GM23338 (cell line): ENCODE results near the gene ADGRG1. TPM values are rescaled to one million over a fixed set of nuclear protein-coding genes. Genes with fewer than 3 reads are reported as not detected.

Source experiments
- ATAC-seq: fragments of 200-7000 bp; cut with Tn5 transposase; 3 replicates; pipeline ENCODE4 v1.9.1; 2020
- DNase-seq: peaks from one replicate; pipeline ENCODE4 v3.0.0-alpha.2; 2015; ENCODE audit warnings: low spot score
- H2AFZ ChIP-seq: fragments of 200-600 bp; sonication (generic); 2 replicates; pipeline ENCODE4 v1.8.0; 2016; ENCODE audit warnings: antibody characterized with exemption, mild to moderate bottlenecking, moderate library complexity
- H3F3A ChIP-seq: fragments of 200-600 bp; sonication (generic); replicated peaks from 2 replicates; pipeline ENCODE4 v1.8.0; 2017; ENCODE audit warnings: antibody characterized with exemption, mixed run types, low read depth
- H3K27ac ChIP-seq: fragments of 200-600 bp; sonication (generic); 2 replicates; pipeline ENCODE4 v1.6.1; 2016; ENCODE audit warnings: low read depth
- H3K27me3 ChIP-seq: fragments of 200-600 bp; sonication (generic); 2 replicates; pipeline ENCODE4 v1.8.0; 2016; ENCODE audit warnings: mild to moderate bottlenecking, mixed run types, moderate library complexity; ENCODE audit not compliant: insufficient read depth
- H3K36me3 ChIP-seq: fragments of 200-600 bp; sonication (generic); 2 replicates; pipeline ENCODE4 v1.8.0; 2016; ENCODE audit warnings: mild to moderate bottlenecking; ENCODE audit not compliant: insufficient read depth
- H3K4me1 ChIP-seq: fragments of 200-600 bp; sonication (generic); 2 replicates; pipeline ENCODE4 v1.8.0; 2016; ENCODE audit warnings: mild to moderate bottlenecking, moderate library complexity; ENCODE audit not compliant: insufficient read depth
- H3K4me2 ChIP-seq: fragments of 200-600 bp; sonication (generic); 2 replicates; pipeline ENCODE4 v1.7.1; 2017; ENCODE audit warnings: mixed run types
- H3K4me3 ChIP-seq: fragments of 200-600 bp; sonication (generic); 2 replicates; pipeline ENCODE4 v1.6.1; 2016; ENCODE audit warnings: mixed run types
- H3K79me2 ChIP-seq: fragments of 200-600 bp; sonication (generic); replicated peaks from 2 replicates; pipeline ENCODE4 v1.8.0; 2017; ENCODE audit warnings: mild to moderate bottlenecking; ENCODE audit not compliant: insufficient read depth
- H3K9me2 ChIP-seq: fragments of 200-600 bp; sonication (generic); 2 replicates; pipeline ENCODE4 v1.8.0; 2017; ENCODE audit not compliant: insufficient read depth
- H4K20me1 ChIP-seq: fragments of 200-600 bp; sonication (generic); replicated peaks from 2 replicates; pipeline ENCODE4 v1.8.0; 2017; ENCODE audit warnings: mild to moderate bottlenecking; ENCODE audit not compliant: insufficient read depth
- H3K27ac Mint-ChIP-seq: 2 replicates; pipeline ENCODE4 v1.8.0; 2020; ENCODE audit warnings: inconsistent platforms, mild to moderate bottlenecking, moderate library complexity, mixed read lengths
- H3K27me3 Mint-ChIP-seq: 3 replicates; pipeline ENCODE4 v1.8.0; 2022; ENCODE audit warnings: low read depth, mild to moderate bottlenecking, moderate library complexity, mixed read lengths, inconsistent platforms; ENCODE audit not compliant: insufficient read depth, poor library complexity
- H3K36me3 Mint-ChIP-seq: 3 replicates; pipeline ENCODE4 v1.8.0; 2021; ENCODE audit warnings: low read depth, mild to moderate bottlenecking, inconsistent platforms, moderate library complexity, mixed read lengths
- H3K4me1 Mint-ChIP-seq: 3 replicates; pipeline ENCODE4 v1.8.0; 2020; ENCODE audit warnings: mild to moderate bottlenecking, inconsistent platforms, mixed read lengths
- H3K4me3 Mint-ChIP-seq: 3 replicates; pipeline ENCODE4 v1.8.0; 2021; ENCODE audit warnings: moderate library complexity, mild to moderate bottlenecking, inconsistent platforms, mixed read lengths
- H3K9me3 Mint-ChIP-seq: 3 replicates; pipeline ENCODE4 v1.8.0; 2020; ENCODE audit warnings: moderate library complexity, mild to moderate bottlenecking, inconsistent platforms, mixed read lengths
- CREB1 ChIP-seq: fragments of 250-450 bp; sonication (Bioruptor Pico); IDR thresholded peaks from 2 replicates; pipeline ENCODE4 v1.5.0; 2020; ENCODE audit warnings: low read depth, mild to moderate bottlenecking, moderate library complexity
- CTCF ChIP-seq, 2 experiments: fragments of 200-600 bp in 1 of 2; sonication (generic) in 1 of 2; conservative IDR thresholded peaks; 2 replicates each; pipeline versions ENCODE4 v1.5.1 to v1.6.1; 2016 to 2017; ENCODE audit warnings: antibody characterized with exemption in 2 of 2, low read depth in 2 of 2, mild to moderate bottlenecking in 2 of 2, moderate library complexity in 1 of 2
- ETS1 ChIP-seq: IDR thresholded peaks from 2 replicates; pipeline ENCODE4 v1.6.1; 2016; ENCODE audit warnings: antibody characterized with exemption
- EZH2 ChIP-seq: fragments of 200-600 bp; sonication (generic); IDR thresholded peaks from one replicate; pipeline ENCODE4 v1.8.0; 2017; ENCODE audit warnings: antibody characterized with exemption, mild to moderate bottlenecking, low read depth; ENCODE audit not compliant: unreplicated experiment
- EZH2phosphoT487 ChIP-seq: fragments of 200-600 bp; sonication (generic); IDR thresholded peaks from one replicate; pipeline ENCODE4 v1.8.1; 2018; ENCODE audit warnings: antibody characterized with exemption; ENCODE audit not compliant: unreplicated experiment
- JUNB ChIP-seq: IDR thresholded peaks from one replicate; pipeline ENCODE4 v1.6.1; 2016; ENCODE audit warnings: antibody characterized with exemption; ENCODE audit not compliant: unreplicated experiment
- NANOG ChIP-seq: IDR thresholded peaks from 2 replicates; pipeline ENCODE4 v1.6.1; 2016; ENCODE audit warnings: antibody characterized with exemption, borderline replicate concordance
- POLR2AphosphoS5 ChIP-seq: IDR thresholded peaks from 2 replicates; pipeline ENCODE4 v1.6.1; 2016; ENCODE audit warnings: antibody characterized with exemption, low read depth
- REST ChIP-seq: IDR thresholded peaks from one replicate; pipeline ENCODE4 v1.6.1; 2018; ENCODE audit warnings: antibody characterized with exemption; ENCODE audit not compliant: unreplicated experiment
- STAT1 ChIP-seq: IDR thresholded peaks from one replicate; pipeline ENCODE4 v1.6.1; 2016; ENCODE audit warnings: antibody characterized with exemption; ENCODE audit not compliant: unreplicated experiment
- ZNF114 ChIP-seq: fragments of 250-450 bp; sonication (Bioruptor Pico); IDR thresholded peaks from 2 replicates; pipeline ENCODE4 v1.5.0; 2020; ENCODE audit warnings: mild to moderate bottlenecking, moderate library complexity
- ZNF331 ChIP-seq: fragments of 250-450 bp; sonication (Bioruptor Pico); IDR thresholded peaks from 2 replicates; pipeline ENCODE4 v1.5.0; 2020; ENCODE audit warnings: low read depth, mild to moderate bottlenecking, moderate library complexity
- ZNF462 ChIP-seq: fragments of 250-450 bp; sonication (Bioruptor Pico); IDR thresholded peaks from 2 replicates; pipeline ENCODE4 v1.5.0; 2020; ENCODE audit warnings: mild to moderate bottlenecking, moderate library complexity
- polyA plus RNA-seq: library from polyadenylated mRNA; unstranded; fragments of >200 nt; fragmentation: Nextera tagmentation; extraction: Ambion mirVana; gene quantifications from 2 replicates; pipeline ENCODE4 v1.2.1, GENCODE V29; 2016
- total RNA-seq: library from RNA; depleted of rRNA; stranded (reverse); fragments of >200 nt; shearing (Covaris generic); gene quantifications from 2 replicates; pipeline ENCODE4 v1.2.3, GENCODE V29; 2014

ADGRG1 gene
- total and polyA plus RNA-seq, 2 experiments from 2014 or later: 0.14 to 0.47 TPM

- Histone ChIP-seq H3F3A (no peaks in the 10 kb centered on the region), H2AFZ (no peak overlapping the region), H3K36me3 (no peaks in the 10 kb centered on the region), H3K27me3 (no peaks in the 10 kb centered on the region), H3K9me2 (no peaks in the 10 kb centered on the region), H3K27ac (no peak overlapping the region), H3K4me2 (no peak overlapping the region), H3K4me3 (no peak overlapping the region), H3K79me2 (no peaks in the 10 kb centered on the region), H3K4me1 (no peaks in the 10 kb centered on the region), H4K20me1 (no peaks in the 10 kb centered on the region)
- DNase-seq (no peak), ATAC-seq (no peak)
- no peak overlapping the region for H3K27ac Mint-ChIP-seq
- no peak overlapping the region for H3K4me3 Mint-ChIP-seq
- H3K4me1 Mint-ChIP-seq: no peaks in the 10 kb centered on the region
- peaks cover 16% of the 10 kb centered on the region for H3K27me3 Mint-ChIP-seq
- no peak for TF ChIP-seq CREB1 (CRISPR knock-in tag)
- TF ChIP-seq ZNF462: no peak
- TF ChIP-seq ZNF114 (CRISPR knock-in tag): no peak
- TF ChIP-seq POLR2AphosphoS5: no peak
- no peak for TF ChIP-seq ZNF331 (CRISPR knock-in tag)
- TF ChIP-seq STAT1: no peak
- TF ChIP-seq REST: no peak
- no peak for TF ChIP-seq ETS1
- no peak for TF ChIP-seq EZH2phosphoT487
- TF ChIP-seq NANOG: no peak
- no peak for TF ChIP-seq EZH2
- TF ChIP-seq JUNB: no peak
- no peak for TF ChIP-seq CTCF (conservative IDR thresholded peaks at IDR 0.05; ENCODE audit: low read depth in 2 of 2)
- H3K36me3 Mint-ChIP-seq: no peaks in the 10 kb centered on the region
- no peaks in the 10 kb centered on the region for H3K9me3 Mint-ChIP-seq
These were observed 21.4 kb downstream of the ADGRG1 start for GRCh38 chr16:57649846-57650245.
